Smooth muscle cell (in vitro differentiated cells): ENCODE measurements around the gene RHOJ. TPM values are rescaled to one million over a fixed set of nuclear protein-coding genes. Genes with fewer than 3 reads are reported as not detected.

Experiments used
- DNase-seq: peaks from one replicate; lab custom pipeline; 2025; ENCODE audit not compliant: unreplicated experiment; lab: John Stamatoyannopoulos, UW
- H2AFZ ChIP-seq: fragments of 200-600 bp; sonication (generic); 2 replicates; pipeline ENCODE4 v1.6.0; 2016; ENCODE audit warnings: antibody characterized with exemption, low read depth, mild to moderate bottlenecking
- H3F3A ChIP-seq: fragments of 200-600 bp; sonication (generic); 2 replicates; pipeline ENCODE4 v1.6.0; 2017; ENCODE audit warnings: antibody characterized with exemption, low read depth
- H3K27ac ChIP-seq: fragments of 200-600 bp; sonication (generic); 2 replicates; pipeline ENCODE4 v1.5.1; 2016; ENCODE audit warnings: low read depth, mild to moderate bottlenecking
- H3K27me3 ChIP-seq: fragments of 200-600 bp; sonication (generic); 2 replicates; pipeline ENCODE4 v1.6.1; 2016; ENCODE audit warnings: low read depth, mild to moderate bottlenecking
- H3K36me3 ChIP-seq: fragments of 200-600 bp; sonication (generic); 2 replicates; pipeline ENCODE4 v1.5.1; 2016; ENCODE audit warnings: low read depth
- H3K4me1 ChIP-seq: fragments of 200-600 bp; sonication (generic); 2 replicates; pipeline ENCODE4 v1.5.1; 2016; ENCODE audit warnings: low read depth
- H3K4me2 ChIP-seq: fragments of 200-600 bp; sonication (generic); 2 replicates; pipeline ENCODE4 v1.6.0; 2016; ENCODE audit warnings: mild to moderate bottlenecking
- H3K4me3 ChIP-seq: fragments of 200-600 bp; sonication (generic); 2 replicates; pipeline ENCODE4 v1.5.1; 2016; ENCODE audit warnings: mild to moderate bottlenecking
- H3K79me2 ChIP-seq: fragments of 200-600 bp; sonication (generic); 2 replicates; pipeline ENCODE4 v1.6.0; 2016; ENCODE audit warnings: low read depth, mild to moderate bottlenecking
- H3K9ac ChIP-seq: fragments of 200-600 bp; sonication (generic); 2 replicates; pipeline ENCODE4 v1.6.0; 2016; ENCODE audit warnings: low read depth
- H3K9me3 ChIP-seq: fragments of 200-600 bp; sonication (generic); replicated peaks from 2 replicates; pipeline ENCODE4 v1.5.1; 2016; ENCODE audit warnings: low read depth
- H4K20me1 ChIP-seq: fragments of 200-600 bp; sonication (generic); 2 replicates; pipeline ENCODE4 v1.6.0; 2016; ENCODE audit warnings: low read depth
- WGBS: methylation state at CpG from one replicate; pipeline ENCODE4 v1.1.7; 2016; ENCODE audit warnings: low lambda C conversion rate; 5-methylcytosine and 5-hydroxymethylcytosine counted together
- polyA plus RNA-seq: library from polyadenylated mRNA; unstranded; fragments of >200 nt; fragmentation: Nextera tagmentation; extraction: Ambion mirVana; gene quantifications from 2 replicates; pipeline ENCODE4 v1.2.1, GENCODE V29; 2016
- total RNA-seq: library from RNA; depleted of rRNA; stranded (reverse); fragments of >200 nt; gene quantifications from 2 replicates; pipeline ENCODE4 v1.2.3, GENCODE V29; 2014
- TF ChIP-seq, protein P1 (sequence below): fragments of 200-600 bp; sonication (generic); IDR thresholded peaks from 2 replicates; pipeline ENCODE4 v1.5.1; 2017; ENCODE audit warnings: borderline replicate concordance, mild to moderate bottlenecking, antibody characterized with exemption; ENCODE audit not compliant: insufficient read depth, poor library complexity, severe bottlenecking

Gene RHOJ
- total and polyA plus RNA-seq, 2 experiments from 2014 or later: 3.7 to 4.6 TPM

GRCh38 chr14:63192085-63192484, 12.2 kb upstream of the RHOJ start:
- DNase-seq: no peak
- H2AFZ ChIP-seq: no peak overlapping the region
- H3K27me3 ChIP-seq: peaks cover 5% of the 10 kb centered on the region
- no peak overlapping the region for H3K9ac ChIP-seq
- TF ChIP-seq, protein P1, sequence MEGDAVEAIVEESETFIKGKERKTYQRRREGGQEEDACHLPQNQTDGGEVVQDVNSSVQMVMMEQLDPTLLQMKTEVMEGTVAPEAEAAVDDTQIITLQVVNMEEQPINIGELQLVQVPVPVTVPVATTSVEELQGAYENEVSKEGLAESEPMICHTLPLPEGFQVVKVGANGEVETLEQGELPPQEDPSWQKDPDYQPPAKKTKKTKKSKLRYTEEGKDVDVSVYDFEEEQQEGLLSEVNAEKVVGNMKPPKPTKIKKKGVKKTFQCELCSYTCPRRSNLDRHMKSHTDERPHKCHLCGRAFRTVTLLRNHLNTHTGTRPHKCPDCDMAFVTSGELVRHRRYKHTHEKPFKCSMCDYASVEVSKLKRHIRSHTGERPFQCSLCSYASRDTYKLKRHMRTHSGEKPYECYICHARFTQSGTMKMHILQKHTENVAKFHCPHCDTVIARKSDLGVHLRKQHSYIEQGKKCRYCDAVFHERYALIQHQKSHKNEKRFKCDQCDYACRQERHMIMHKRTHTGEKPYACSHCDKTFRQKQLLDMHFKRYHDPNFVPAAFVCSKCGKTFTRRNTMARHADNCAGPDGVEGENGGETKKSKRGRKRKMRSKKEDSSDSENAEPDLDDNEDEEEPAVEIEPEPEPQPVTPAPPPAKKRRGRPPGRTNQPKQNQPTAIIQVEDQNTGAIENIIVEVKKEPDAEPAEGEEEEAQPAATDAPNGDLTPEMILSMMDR: no peak
- H3F3A ChIP-seq: no peaks in the 10 kb centered on the region
- H3K4me3 ChIP-seq: no peak overlapping the region
- no peak overlapping the region for H3K27ac ChIP-seq
- no peaks in the 10 kb centered on the region for H3K36me3 ChIP-seq
- no peaks in the 10 kb centered on the region for H4K20me1 ChIP-seq
- 26% methylated on average over 2 of the region's 2 CpGs for WGBS
- H3K4me1 ChIP-seq: no peaks in the 10 kb centered on the region
- no peak overlapping the region for H3K4me2 ChIP-seq
- no peaks in the 10 kb centered on the region for H3K9me3 ChIP-seq
- H3K79me2 ChIP-seq: no peaks in the 10 kb centered on the region

- Histone ChIP-seq H3K27ac (no peak overlapping the region), H3F3A (no peaks in the 10 kb centered on the region), H3K4me1 (no peaks in the 10 kb centered on the region), H4K20me1 (no peaks in the 10 kb centered on the region), H3K9ac (no peak overlapping the region), H3K36me3 (no peaks in the 10 kb centered on the region), H2AFZ (no peak overlapping the region), H3K79me2 (no peaks in the 10 kb centered on the region), H3K27me3 (no peaks in the 10 kb centered on the region), H3K4me3 (no peak overlapping the region), H3K9me3 (no peaks in the 10 kb centered on the region), H3K4me2 (no peak overlapping the region)
- 92% methylated on average over 2 of the region's 2 CpGs for WGBS
- no peak for DNase-seq
- TF ChIP-seq, protein P1: no peak
These were observed 11.0 kb upstream of the RHOJ start for GRCh38 chr14:63193236-63193635.

DNA sequence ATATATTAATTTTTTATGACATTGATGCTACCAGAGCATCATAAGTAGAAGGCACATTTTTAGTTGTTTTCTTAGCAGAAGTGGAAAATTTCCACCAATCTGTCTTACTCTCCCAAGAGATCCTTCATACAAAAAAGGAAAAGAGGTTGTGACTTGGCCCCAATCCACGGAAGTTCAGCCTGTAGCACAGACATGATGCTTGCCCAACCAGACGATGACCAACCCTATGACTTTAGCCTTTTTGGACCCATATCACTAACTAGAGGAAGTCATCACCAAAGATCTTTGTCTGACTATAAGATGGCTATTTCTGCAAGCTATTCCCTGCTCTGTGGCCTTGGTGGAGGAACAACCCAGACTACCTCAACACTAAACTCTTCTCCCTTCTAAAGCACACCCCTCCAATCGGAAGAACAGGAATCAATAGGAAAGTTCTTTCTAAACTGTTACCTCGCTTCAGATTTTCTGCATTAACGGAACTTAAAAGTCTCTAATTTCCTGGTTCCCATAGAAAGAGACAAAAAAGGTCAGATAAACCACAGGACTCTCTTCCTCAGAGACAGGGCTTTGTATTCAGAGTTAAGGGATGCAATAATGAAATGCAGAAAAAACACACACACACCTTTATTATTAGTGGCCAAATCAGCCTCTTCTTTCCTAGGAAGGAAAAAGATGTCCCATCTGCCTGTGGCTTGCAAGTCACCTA, 4.1 kb upstream of the RHOJ start:
- no peak overlapping the region for H3K9ac ChIP-seq
- H3K4me1 ChIP-seq: peaks cover 14% of the 10 kb centered on the region
- no peak overlapping the region for H3K4me2 ChIP-seq
- H3K27ac ChIP-seq: no peak overlapping the region
- no peak overlapping the region for H2AFZ ChIP-seq
- WGBS: 90% methylated on average over 5 of the region's 5 CpGs
- no peaks in the 10 kb centered on the region for H3K27me3 ChIP-seq
- TF ChIP-seq, protein P1: no peak
- peaks cover 20% of the 10 kb centered on the region for H3F3A ChIP-seq
- H3K4me3 ChIP-seq: no peak overlapping the region
- DNase-seq: no peak
- no peaks in the 10 kb centered on the region for H3K36me3 ChIP-seq
- no peaks in the 10 kb centered on the region for H3K9me3 ChIP-seq
- H3K79me2 ChIP-seq: no peaks in the 10 kb centered on the region
- no peaks in the 10 kb centered on the region for H4K20me1 ChIP-seq

- Histone ChIP-seq H4K20me1 (no peaks in the 10 kb centered on the region), H3K4me3 (no peak overlapping the region), H3K27ac (no peak overlapping the region), H3F3A (peaks cover 20% of the 10 kb centered on the region), H3K36me3 (no peaks in the 10 kb centered on the region), H2AFZ (no peak overlapping the region), H3K9me3 (no peaks in the 10 kb centered on the region), H3K4me2 (no peak overlapping the region), H3K9ac (no peak overlapping the region), H3K4me1 (peaks cover 14% of the 10 kb centered on the region), H3K79me2 (no peaks in the 10 kb centered on the region), H3K27me3 (no peaks in the 10 kb centered on the region)
- TF ChIP-seq, protein P1: no peak
- no peak for DNase-seq
These were observed 3.5 kb upstream of the RHOJ start for GRCh38 chr14:63200767-63201166.
